HepG2 (cell line): ENCODE data around the gene RPL19.

Experiments
- CTCF ChIP-seq: sonication (generic); formaldehyde crosslinking; IDR thresholded peaks from 2 replicates; pipeline ENCODE4 v1.5.0; 2020; ENCODE audit warnings: mild to moderate bottlenecking, missing genetic modification reagents, moderate library complexity
- PBX3 ChIP-seq: sonication (generic); formaldehyde crosslinking; IDR thresholded peaks from 2 replicates; pipeline ENCODE4 v1.8.1; 2023; ENCODE audit warnings: missing genetic modification reagents, inconsistent platforms, borderline replicate concordance

GRCh38 chr17:39252788-39253460 is 52.8 kb downstream of the RPL19 start:
- TF ChIP-seq PBX3 (CRISPR knock-in tag) (no peak), CTCF (CRISPR knock-in tag) (no peak)
